ENCODE measurements around the gene LARGE1. TPM values are rescaled to one million over a fixed set of nuclear protein-coding genes. Genes with fewer than 3 reads are reported as not detected.

LARGE1 gene
- total and polyA plus RNA-seq, 10 donors = 1.9 to 35.8 (median 22.8) TPM

DNA sequence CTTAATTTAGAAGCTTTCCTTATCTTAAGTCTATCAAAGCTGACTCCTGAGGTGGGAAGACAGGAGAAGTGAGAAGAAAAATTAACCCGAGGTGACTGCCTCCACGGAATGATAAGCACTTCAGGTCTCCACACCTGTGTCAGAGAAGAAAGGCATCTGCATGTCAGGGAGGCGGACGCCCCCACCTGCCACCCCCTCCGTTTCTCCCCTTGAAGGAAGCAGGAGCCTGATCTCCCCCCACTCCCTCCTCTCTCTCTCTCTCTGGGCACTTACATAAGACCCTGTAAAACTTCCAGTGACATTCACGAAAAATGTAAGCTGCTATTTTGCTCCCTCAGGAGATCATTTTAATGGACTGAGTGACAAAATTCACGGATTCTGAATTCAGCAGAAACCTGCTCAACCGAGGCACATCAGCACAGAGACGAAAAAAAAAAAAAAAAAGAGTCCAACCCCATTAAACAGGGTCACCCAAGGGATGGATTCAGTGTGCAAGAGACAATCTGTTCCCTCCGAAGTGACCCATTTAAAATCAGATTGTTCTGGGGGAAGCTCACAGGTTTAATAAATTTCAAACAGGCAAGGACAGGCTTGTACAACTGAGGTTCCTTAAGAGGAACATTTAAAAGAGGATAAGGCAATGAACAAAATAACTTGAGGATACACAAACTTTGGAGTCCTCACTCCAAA lies 1.5 kb downstream of the LARGE1 start:
- DNase-seq = no peak
- Histone ChIP-seq H3K27me3 (replicated peaks in 1 of 7) (peaks cover 0 to 52% (median 11%) of the 10 kb centered on the region in 7 donors), H3K36me3 (no peaks in the 10 kb centered on the region), H3K4me1 (peaks cover 8 to 70% (median 39%) of the 10 kb centered on the region in 6 donors), H3K9me3 (no peaks in the 10 kb centered on the region), H3K4me3 (peak overlapping the region in 7 of 8 donors; percentile 43 to 85 (median 67)), H3K27ac (no peak overlapping the region)
- TF ChIP-seq, protein P1, sequence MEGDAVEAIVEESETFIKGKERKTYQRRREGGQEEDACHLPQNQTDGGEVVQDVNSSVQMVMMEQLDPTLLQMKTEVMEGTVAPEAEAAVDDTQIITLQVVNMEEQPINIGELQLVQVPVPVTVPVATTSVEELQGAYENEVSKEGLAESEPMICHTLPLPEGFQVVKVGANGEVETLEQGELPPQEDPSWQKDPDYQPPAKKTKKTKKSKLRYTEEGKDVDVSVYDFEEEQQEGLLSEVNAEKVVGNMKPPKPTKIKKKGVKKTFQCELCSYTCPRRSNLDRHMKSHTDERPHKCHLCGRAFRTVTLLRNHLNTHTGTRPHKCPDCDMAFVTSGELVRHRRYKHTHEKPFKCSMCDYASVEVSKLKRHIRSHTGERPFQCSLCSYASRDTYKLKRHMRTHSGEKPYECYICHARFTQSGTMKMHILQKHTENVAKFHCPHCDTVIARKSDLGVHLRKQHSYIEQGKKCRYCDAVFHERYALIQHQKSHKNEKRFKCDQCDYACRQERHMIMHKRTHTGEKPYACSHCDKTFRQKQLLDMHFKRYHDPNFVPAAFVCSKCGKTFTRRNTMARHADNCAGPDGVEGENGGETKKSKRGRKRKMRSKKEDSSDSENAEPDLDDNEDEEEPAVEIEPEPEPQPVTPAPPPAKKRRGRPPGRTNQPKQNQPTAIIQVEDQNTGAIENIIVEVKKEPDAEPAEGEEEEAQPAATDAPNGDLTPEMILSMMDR (IDR thresholded peaks at IDR 0.05 in 8 of 11, conservative IDR thresholded peaks at IDR 0.05 in 3 of 11) = no peak
- TF ChIP-seq POLR2A (IDR thresholded peaks at IDR 0.05) (no peak), POLR2AphosphoS5 (IDR thresholded peaks at IDR 0.05) (no peak)
- WGBS, 5 donors = 53 to 60% (median 56%) methylated on average over 10 of the region's 10 CpGs
- intact Hi-C loops (cut with DNase I; ENCODE audit: low total_unique reads) = loop anchor here (5.0 kb wide), 1 partner anchor 402 kb away; no protein-coding TSS in a partner anchor

DNA sequence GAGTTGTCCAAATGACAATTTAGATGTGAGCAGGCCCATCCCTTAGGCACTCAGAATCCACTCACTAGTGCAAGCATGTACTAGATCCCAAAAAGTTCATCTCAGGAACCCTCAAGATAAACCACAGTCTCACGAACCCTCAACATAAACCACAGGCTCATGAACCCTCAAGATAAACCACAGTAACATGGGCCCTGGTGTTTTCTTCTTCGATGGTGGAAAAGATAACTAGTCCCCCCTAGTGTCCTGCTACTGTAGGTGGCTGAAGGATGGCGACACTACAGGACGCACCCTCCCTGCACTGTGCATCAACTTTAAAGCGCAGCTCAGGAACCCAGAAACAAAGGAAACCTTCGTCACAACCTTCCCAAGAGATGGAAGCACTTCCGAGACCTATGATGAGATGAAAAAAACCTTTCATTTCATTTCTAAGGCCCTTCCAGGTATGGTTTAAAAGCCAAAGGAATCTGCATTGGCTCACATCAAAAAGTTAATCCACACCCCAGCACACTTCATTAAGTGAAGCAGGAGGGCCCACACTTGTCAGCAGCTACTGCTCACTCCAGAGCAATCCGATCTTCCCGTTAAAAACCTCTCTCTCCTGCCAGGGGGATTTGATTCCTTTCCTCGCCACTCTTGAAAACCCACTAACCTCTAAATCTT lies 2.4 kb downstream of the LARGE1 start:
- no peak for TF ChIP-seq POLR2A (IDR thresholded peaks at IDR 0.05)
- TF ChIP-seq, protein P1 (IDR thresholded peaks at IDR 0.05 in 8 of 11, conservative IDR thresholded peaks at IDR 0.05 in 3 of 11) = peak in 5 of 11 experiments; percentile 23 to 37 (median 31)
- intact Hi-C loops (cut with DNase I; ENCODE audit: low total_unique reads) = loop anchor here (5.0 kb wide), 1 partner anchor 401 kb away; no protein-coding TSS in a partner anchor
- DNase-seq = no peak
- peaks cover 0 to 60% (median 30%) of the 10 kb centered on the region in 6 donors for H3K4me1 ChIP-seq
- no peaks in the 10 kb centered on the region for H3K9me3 ChIP-seq
- no peak overlapping the region for H3K27ac ChIP-seq
- WGBS, 5 donors = 53 to 68% (median 59%) methylated on average over 10 of the region's 10 CpGs
- no peaks in the 10 kb centered on the region for H3K36me3 ChIP-seq
- peak overlapping the region in 1 of 8 donors; percentile 85 for H3K4me3 ChIP-seq
- H3K27me3 ChIP-seq (replicated peaks in 1 of 7) = peaks cover 0 to 42% (median 11%) of the 10 kb centered on the region in 7 donors

DNA sequence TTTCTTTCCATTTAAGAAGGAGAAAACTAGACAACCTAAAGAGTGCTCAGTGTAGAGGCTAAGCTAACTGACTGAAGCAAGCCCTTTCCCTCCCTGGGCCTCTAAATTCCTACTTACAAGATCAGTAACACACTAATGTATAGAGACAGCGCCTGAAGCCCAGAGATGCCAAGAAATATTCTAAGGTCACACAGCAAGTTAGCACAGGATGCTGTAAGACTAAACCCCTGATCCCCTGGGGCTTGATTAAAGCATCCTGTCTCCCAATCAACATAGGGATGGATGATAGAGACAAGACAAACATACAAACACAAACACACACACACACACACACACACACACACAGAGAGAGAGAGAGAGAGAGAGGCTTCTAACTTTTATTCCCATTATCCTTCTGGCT lies 5.6 kb downstream of the LARGE1 start:
- peaks cover 0 to 38% (median 19%) of the 10 kb centered on the region in 6 donors for H3K4me1 ChIP-seq
- DNase-seq = no peak
- no peak overlapping the region for H3K4me3 ChIP-seq
- 73 to 94% (median 91%) methylated on average over 1 of the region's 1 CpG for whole genome bisulfite sequencing, 5 donors
- peaks cover 0 to 15% (median 4%) of the 10 kb centered on the region in 7 donors for H3K27me3 ChIP-seq (replicated peaks in 1 of 7)
- H3K27ac ChIP-seq = no peak overlapping the region
- TF ChIP-seq, protein P1 (IDR thresholded peaks at IDR 0.05 in 8 of 11, conservative IDR thresholded peaks at IDR 0.05 in 3 of 11) = no peak
- TF ChIP-seq POLR2AphosphoS5 (IDR thresholded peaks at IDR 0.05) (no peak), POLR2A (IDR thresholded peaks at IDR 0.05) (no peak)
- H3K9me3 ChIP-seq = no peaks in the 10 kb centered on the region
- no peaks in the 10 kb centered on the region for H3K36me3 ChIP-seq
- intact Hi-C loops (cut with DNase I; ENCODE audit: low total_unique reads) = loop anchor here (5.0 kb wide), 1 partner anchor 397 kb away; no protein-coding TSS in a partner anchor

DNA sequence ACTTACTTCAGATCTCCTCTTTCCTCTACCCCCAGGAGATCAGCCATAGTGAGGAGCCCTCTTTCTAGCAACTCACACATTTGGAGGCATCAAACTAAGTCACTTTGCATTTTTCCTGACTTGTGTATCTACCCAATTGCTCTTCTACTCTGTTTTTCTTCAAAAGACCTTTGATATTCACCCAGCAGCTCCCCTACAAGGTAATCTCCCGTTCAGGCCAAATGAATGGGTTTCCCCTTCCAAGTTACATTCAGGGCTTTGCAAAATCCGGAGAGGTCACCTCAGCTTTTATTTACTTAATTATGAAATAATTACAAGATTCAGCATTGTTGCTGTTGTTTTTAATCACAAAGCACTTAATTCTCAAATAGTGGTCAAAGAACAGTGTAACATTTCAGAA lies 6.1 kb downstream of the LARGE1 start:
- no peak overlapping the region for H3K27ac ChIP-seq
- peaks cover 0 to 10% (median 0%) of the 10 kb centered on the region in 7 donors for H3K27me3 ChIP-seq (replicated peaks in 1 of 7)
- no peaks in the 10 kb centered on the region for H3K9me3 ChIP-seq
- intact Hi-C loops (cut with DNase I; ENCODE audit: low total_unique reads) = no loop called here
- no peak for TF ChIP-seq POLR2AphosphoS5 (IDR thresholded peaks at IDR 0.05)
- TF ChIP-seq, protein P1 (IDR thresholded peaks at IDR 0.05 in 8 of 11, conservative IDR thresholded peaks at IDR 0.05 in 3 of 11) = no peak
- no peaks in the 10 kb centered on the region for H3K36me3 ChIP-seq
- no peak for DNase-seq
- H3K4me1 ChIP-seq = peaks cover 0 to 32% (median 16%) of the 10 kb centered on the region in 6 donors
- no peak overlapping the region for H3K4me3 ChIP-seq
- 80 to 92% (median 85%) methylated on average over 2 of the region's 2 CpGs for WGBS, 5 donors
